22Rv1 (cell line): ENCODE results near the gene NPDC1.

ENCODE experiments used
- CTCF ChIP-seq: fragments of 450-650 bp; IDR thresholded peaks from 2 replicates; pipeline ENCODE4 v1.5.1; 2017; ENCODE audit warnings: mild to moderate bottlenecking
- ZFX ChIP-seq: fragments of 450-650 bp; IDR thresholded peaks from 2 replicates; pipeline ENCODE4 v1.6.1; 2017; ENCODE audit warnings: antibody characterized with exemption, borderline replicate concordance

GRCh38 chr9:137052293-137052692 is 6.3 kb upstream of the NPDC1 start:
- TF ChIP-seq CTCF = no peak
- TF ChIP-seq ZFX = no peak
